Measurements from ENCODE around the gene GNPTG.

The GNPTG gene

DNA sequence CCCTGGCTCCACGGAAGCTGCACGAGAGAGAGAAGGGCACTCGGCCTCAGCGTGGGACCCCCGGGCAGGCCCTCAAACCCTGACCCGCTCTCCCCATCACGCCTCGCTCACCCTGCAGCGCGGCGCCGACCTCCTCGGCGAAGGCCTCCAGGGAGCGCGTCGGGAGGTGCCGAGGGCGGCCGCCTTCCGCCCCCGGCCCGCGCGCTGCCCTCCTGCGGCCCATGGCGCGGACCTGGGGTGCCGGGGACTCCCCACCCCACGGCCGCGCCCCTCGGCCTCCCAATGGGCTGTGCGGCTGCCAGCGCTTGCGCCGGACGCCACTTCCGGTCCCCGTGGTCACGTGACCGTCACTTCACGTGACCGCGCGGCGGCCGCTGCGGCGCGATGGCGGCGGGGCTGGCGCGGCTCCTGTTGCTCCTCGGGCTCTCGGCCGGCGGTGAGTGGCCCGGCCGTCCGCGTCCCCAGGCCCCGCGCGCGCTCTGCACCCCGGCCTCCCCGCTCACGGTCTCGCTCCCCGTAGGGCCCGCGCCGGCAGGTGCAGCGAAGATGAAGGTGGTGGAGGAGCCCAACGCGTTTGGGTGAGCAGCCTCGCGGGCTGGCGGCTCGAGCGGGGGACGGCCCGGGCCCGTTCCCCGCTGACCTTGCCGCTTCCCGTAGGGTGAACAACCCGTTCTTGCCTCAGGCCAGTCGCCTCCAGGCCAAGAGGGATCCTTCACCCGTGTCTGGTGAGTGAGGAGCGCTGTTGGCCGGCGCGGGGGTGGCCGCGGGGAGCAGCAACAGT, at the start of gene GNPTG, which contains the start of gene TSR3:
Gene GNPTG, plus strand, starts transcription at position 350 of the 781 bp plus-strand sequence. Its CDS starts 35 bp downstream, at position 385.
Gene TSR3, minus strand, starts transcription at position 297 of the 781 bp plus-strand sequence. Its CDS starts 74 bp downstream, at position 223.
- Histone ChIP-seq H3K4me1 (ENCODE audit: control insufficient read depth, insufficient read depth, low read length) (peaks cover 2% of the 10 kb centered on the region), H3K27ac (ENCODE audit: low read length) (no peak within 1 kb of the TSS), H3K4me3 (ENCODE audit: low read length) (peak within 1 kb of the TSS; percentile 98), H3K9me3 (ENCODE audit: control insufficient read depth, insufficient read depth, low read length) (no peaks in the 10 kb centered on the region), H3K36me3 (ENCODE audit: control insufficient read depth, insufficient read depth, low read length) (peaks cover 12% of the 10 kb centered on the region), H3K27me3 (ENCODE audit: control insufficient read depth, insufficient read depth, low read length) (no peaks in the 10 kb centered on the region)
- no CpG with 5 or more reads among the region's 98 CpGs for WGBS (ENCODE audit: insufficient coverage, insufficient read length)
- no peak for DNase-seq (ENCODE audit: low read depth, low spot score)

DNA sequence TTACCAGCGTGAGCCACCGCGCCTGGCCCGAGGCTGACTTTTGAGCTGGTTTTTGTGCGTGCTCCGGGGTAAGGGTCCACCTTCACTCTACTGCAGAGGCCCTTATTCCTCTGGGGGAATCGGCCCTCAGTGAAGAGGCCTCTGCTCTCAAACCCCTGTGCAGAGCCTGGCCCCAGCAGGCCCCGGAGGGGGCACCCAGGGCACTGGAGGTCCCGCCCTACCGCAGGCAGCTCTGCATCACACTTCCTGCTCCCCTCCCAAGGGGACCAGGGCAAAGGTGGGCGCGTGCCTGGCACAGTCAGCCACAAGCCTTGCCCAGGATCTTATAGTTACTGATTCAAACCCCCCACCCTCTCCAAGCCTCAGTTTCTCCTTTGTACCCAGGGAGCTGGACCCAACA, 45.9 kb upstream of the GNPTG start:
- Histone ChIP-seq H3K36me3 (ENCODE audit: control insufficient read depth, insufficient read depth, low read length) (no peaks in the 10 kb centered on the region), H3K27me3 (ENCODE audit: control insufficient read depth, insufficient read depth, low read length) (no peaks in the 10 kb centered on the region), H3K9me3 (ENCODE audit: control insufficient read depth, insufficient read depth, low read length) (no peaks in the 10 kb centered on the region), H3K4me3 (ENCODE audit: low read length) (no peak overlapping the region), H3K27ac (ENCODE audit: low read length) (no peak overlapping the region), H3K4me1 (ENCODE audit: control insufficient read depth, insufficient read depth, low read length) (peaks cover 1% of the 10 kb centered on the region; the same call in 1 of the 2 replicates)
- no CpG with 5 or more reads among the region's 12 CpGs for WGBS (ENCODE audit: insufficient coverage, insufficient read length)
- no peak for DNase-seq (ENCODE audit: low read depth, low spot score)

DNA sequence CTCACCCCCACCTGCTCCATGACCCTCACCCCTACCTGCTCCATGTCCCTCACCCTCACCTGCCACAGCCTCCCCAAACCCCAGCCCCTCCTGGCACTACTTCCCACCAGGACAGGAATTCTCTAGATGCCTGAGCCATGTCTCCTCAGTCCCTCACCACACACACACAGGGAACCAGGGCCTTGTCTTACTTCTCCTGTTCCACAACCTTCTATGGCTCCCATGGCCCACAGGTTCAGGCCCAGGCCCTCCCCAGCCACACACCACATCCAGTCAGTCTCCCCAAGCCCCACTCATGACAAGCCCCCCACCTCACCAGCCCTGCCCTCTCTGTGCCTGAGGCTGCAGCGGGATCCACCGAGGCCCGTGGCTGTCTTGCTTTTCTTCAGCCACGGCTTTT, 45.4 kb upstream of the GNPTG start:
- Histone ChIP-seq H3K36me3 (ENCODE audit: control insufficient read depth, insufficient read depth, low read length) (no peaks in the 10 kb centered on the region), H3K27ac (ENCODE audit: low read length) (no peak overlapping the region), H3K4me1 (ENCODE audit: control insufficient read depth, insufficient read depth, low read length) (peaks cover 3% of the 10 kb centered on the region; the same call in 1 of the 2 replicates), H3K27me3 (ENCODE audit: control insufficient read depth, insufficient read depth, low read length) (no peaks in the 10 kb centered on the region), H3K4me3 (ENCODE audit: low read length) (no peak overlapping the region), H3K9me3 (ENCODE audit: control insufficient read depth, insufficient read depth, low read length) (no peaks in the 10 kb centered on the region)
- no CpG with 5 or more reads among the region's 4 CpGs for WGBS (ENCODE audit: insufficient coverage, insufficient read length)
- no peak for DNase-seq (ENCODE audit: low read depth, low spot score)

DNA sequence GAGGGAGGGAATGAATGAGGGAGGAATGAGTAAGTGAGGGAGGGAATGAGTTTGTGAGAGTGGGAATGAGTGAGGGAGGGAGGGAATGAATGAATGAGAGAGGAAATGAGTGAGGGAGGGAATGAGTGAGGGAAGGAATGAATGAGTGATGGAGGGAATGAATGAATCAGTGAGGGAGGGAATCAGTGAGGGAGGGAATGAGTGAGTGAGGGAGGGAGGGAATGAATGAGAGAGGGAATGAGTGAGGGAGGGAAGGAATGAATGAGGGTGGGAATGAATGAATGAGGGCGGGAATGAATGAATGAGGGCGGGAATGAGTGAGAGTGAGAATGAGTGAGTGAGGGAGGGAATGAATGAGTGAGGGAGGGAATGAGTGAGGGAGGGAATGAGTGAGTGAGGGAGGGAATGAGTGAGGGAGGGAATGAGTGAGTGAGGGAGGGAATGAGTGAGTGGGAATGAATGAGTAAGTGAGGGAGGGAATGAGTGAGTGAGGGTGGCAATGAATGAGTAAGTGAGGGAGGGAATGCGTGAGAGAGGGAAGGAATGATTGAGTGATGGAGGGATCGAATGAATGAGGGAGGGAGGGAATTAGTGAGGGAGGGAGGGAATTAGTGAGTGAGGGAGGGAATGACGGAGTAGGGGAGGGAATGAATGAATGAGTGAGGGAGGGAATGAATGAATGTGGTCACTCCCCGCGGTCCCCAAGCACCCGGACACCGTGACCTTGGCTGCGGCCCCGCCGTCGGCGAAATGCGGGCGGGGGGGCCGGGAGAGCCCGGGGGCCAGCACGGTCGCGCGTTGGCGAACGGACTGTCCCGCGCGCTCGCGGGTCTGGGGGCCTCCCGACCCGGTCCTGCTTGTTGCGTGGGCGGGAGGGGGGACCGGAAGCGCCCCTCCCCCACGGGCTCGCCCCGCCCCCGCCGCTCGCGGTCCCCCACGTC, 43.4 kb upstream of the GNPTG start:
- WGBS (ENCODE audit: insufficient coverage, insufficient read length) = 100% methylated on average over 5 of the region's 43 CpGs

DNA sequence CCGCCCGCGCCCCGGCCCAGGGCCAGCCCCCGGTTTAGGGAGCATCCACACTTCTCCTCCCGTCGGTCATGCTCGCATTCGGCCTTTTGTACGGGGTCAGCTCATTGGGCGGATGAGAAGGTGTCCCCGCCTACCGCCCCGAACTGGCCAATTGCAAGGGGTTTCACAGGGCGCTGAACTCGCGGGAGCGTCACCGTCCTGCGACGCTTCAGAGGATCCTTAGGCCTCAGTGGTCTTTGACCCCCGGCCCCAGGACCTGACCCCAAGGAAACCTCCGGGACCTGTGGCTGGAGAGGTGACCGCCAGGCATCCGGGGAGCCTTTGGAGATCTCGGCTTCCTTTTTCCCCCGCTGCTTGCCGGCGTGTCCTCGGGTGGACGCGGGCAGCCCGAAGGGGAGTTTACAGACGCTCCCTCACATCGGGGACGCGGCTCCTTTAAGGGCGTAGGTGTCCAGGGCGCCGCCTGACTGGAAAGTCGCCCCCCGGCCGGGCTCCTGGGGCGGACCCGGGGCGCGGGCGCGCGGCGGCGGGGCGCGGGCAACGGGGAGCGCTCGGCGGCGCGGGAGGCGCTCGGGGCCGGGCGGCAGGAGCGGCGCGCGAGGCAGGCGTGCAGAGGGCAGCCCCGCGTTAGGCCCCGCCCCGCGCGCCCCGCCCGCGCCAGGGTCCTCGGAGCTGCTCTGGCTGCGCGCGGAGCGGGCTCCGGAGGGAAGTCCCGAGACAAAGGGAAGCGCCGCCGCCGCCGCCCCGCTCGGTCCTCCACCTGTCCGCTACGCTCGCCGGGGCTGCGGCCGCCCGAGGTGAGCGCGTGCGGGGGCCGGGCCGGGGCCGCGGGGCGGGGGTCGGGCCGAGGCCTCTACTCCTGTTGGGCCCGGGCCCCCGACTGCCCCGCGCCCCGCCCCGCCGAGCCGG, 42.5 kb upstream of the GNPTG start, which contains the start of gene UBE2I:
Gene UBE2I, plus strand, starts transcription at position 660 of the 909 bp plus-strand sequence. CDS start 4,395 bp downstream, outside the sequence.
- peak; percentile 89 for DNase-seq (ENCODE audit: low read depth, low spot score)
- peaks cover 4% of the 10 kb centered on the region; the same call in 1 of the 2 replicates for H3K4me1 ChIP-seq (ENCODE audit: control insufficient read depth, insufficient read depth, low read length)
- H3K27ac ChIP-seq (ENCODE audit: low read length) = no peak within 1 kb of the TSS
- no CpG with 5 or more reads among the region's 117 CpGs for WGBS (ENCODE audit: insufficient coverage, insufficient read length)
- H3K27me3 ChIP-seq (ENCODE audit: control insufficient read depth, insufficient read depth, low read length) = no peaks in the 10 kb centered on the region
- peak within 1 kb of the TSS; percentile 94 for H3K4me3 ChIP-seq (ENCODE audit: low read length)
- H3K36me3 ChIP-seq (ENCODE audit: control insufficient read depth, insufficient read depth, low read length) = peaks cover 13% of the 10 kb centered on the region
- no peaks in the 10 kb centered on the region for H3K9me3 ChIP-seq (ENCODE audit: control insufficient read depth, insufficient read depth, low read length)

More for the DNA sequence above, 43.4 kb upstream of the GNPTG start:
- H3K4me1 ChIP-seq (ENCODE audit: control insufficient read depth, insufficient read depth, low read length) = peaks cover 4% of the 10 kb centered on the region; the same call in 1 of the 2 replicates
- H3K9me3 ChIP-seq (ENCODE audit: control insufficient read depth, insufficient read depth, low read length) = no peaks in the 10 kb centered on the region
- 0 out of 2 replicates have a peak, but pooled peaks cover 4% of the 10 kb centered on the region for H3K36me3 ChIP-seq (ENCODE audit: control insufficient read depth, insufficient read depth, low read length)
- no peak for DNase-seq (ENCODE audit: low read depth, low spot score)
- H3K27ac ChIP-seq (ENCODE audit: low read length) = no peak overlapping the region
- no peaks in the 10 kb centered on the region for H3K27me3 ChIP-seq (ENCODE audit: control insufficient read depth, insufficient read depth, low read length)
- H3K4me3 ChIP-seq (ENCODE audit: low read length) = peak overlapping the region; percentile 94; the same call in 1 of the 2 replicates

DNA sequence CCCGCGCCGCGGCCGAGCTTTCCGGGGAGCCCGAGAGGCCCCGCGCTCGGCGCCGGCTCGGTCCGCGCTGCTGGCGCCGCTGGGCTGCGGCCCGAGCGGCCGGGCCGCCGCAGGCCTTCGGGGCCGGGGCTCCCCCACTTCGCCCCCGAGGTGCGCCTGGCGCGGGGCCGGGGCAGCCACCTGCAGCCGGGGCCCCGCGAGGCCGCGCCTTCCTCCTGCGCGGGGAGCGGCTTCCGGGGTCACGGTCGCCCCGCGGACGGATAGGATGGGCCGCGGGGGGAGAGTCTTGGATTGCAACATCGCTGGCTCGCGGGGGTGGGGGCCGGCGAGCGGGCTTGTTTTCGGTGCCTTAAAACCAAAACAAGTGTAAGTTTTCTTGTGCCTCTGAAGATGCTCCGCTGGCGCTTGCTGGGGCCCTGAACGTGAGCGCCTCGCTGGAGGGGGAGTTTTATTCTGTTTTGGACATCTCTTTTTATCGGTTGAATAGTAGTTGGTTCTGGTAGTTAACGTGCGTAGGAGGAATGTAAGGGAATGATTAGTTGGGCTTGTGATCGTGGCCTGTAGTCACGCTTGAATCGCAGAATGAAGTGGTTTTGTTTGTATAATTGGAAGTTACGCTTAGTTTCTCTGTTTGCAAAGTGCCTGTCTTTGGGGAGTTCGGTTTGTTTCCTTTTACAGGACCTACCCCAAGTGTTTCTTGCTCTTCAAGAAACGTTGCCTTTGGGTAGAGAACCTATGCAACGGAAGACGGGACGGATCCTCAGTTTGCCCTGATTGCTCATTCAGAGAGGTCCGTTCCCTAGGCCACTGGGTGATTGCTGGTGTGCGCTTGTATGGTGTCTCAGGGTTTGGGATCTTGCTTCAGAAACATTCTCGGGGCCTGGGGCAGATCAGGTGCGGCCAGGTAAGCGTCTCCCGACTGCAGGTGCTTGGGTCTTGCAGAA, 41.6 kb upstream of the GNPTG start:
- Histone ChIP-seq H3K4me1 (ENCODE audit: control insufficient read depth, insufficient read depth, low read length) (peaks cover 4% of the 10 kb centered on the region; the same call in 1 of the 2 replicates), H3K4me3 (ENCODE audit: low read length) (peak overlapping the region; percentile 94), H3K36me3 (ENCODE audit: control insufficient read depth, insufficient read depth, low read length) (peaks cover 22% of the 10 kb centered on the region), H3K27ac (ENCODE audit: low read length) (no peak overlapping the region), H3K27me3 (ENCODE audit: control insufficient read depth, insufficient read depth, low read length) (no peaks in the 10 kb centered on the region), H3K9me3 (ENCODE audit: control insufficient read depth, insufficient read depth, low read length) (no peaks in the 10 kb centered on the region)
- DNase-seq (ENCODE audit: low read depth, low spot score) = no peak
- WGBS (ENCODE audit: insufficient coverage, insufficient read length) = no CpG with 5 or more reads among the region's 77 CpGs

DNA sequence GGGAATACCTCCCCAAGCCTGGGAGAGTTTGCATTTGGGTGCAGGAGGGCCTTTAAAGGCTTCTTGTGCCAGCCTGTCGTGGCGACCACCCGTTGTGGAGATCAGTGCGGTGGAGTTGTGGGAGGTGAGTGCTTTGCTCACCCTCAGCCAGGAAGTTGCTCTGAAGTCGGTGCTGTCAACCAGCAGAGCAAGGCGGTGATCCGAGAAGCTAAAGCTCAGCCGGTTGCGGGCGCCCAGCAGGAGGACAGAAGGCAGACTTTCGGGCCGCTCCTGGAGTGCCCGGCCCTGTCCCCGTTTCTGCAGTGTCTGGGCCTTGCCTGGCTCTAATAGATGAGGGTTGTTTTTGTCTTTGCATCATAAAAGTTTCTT, 40.9 kb upstream of the GNPTG start:
- no CpG with 5 or more reads among the region's 14 CpGs for WGBS (ENCODE audit: insufficient coverage, insufficient read length)
- H3K9me3 ChIP-seq (ENCODE audit: control insufficient read depth, insufficient read depth, low read length) = no peaks in the 10 kb centered on the region
- DNase-seq (ENCODE audit: low read depth, low spot score) = no peak
- no peaks in the 10 kb centered on the region for H3K27me3 ChIP-seq (ENCODE audit: control insufficient read depth, insufficient read depth, low read length)
- H3K27ac ChIP-seq (ENCODE audit: low read length) = no peak overlapping the region
- H3K4me3 ChIP-seq (ENCODE audit: low read length) = peak overlapping the region; percentile 94; the same call in 1 of the 2 replicates
- H3K4me1 ChIP-seq (ENCODE audit: control insufficient read depth, insufficient read depth, low read length) = peaks cover 4% of the 10 kb centered on the region; the same call in 1 of the 2 replicates
- peaks cover 29% of the 10 kb centered on the region for H3K36me3 ChIP-seq (ENCODE audit: control insufficient read depth, insufficient read depth, low read length)

DNA sequence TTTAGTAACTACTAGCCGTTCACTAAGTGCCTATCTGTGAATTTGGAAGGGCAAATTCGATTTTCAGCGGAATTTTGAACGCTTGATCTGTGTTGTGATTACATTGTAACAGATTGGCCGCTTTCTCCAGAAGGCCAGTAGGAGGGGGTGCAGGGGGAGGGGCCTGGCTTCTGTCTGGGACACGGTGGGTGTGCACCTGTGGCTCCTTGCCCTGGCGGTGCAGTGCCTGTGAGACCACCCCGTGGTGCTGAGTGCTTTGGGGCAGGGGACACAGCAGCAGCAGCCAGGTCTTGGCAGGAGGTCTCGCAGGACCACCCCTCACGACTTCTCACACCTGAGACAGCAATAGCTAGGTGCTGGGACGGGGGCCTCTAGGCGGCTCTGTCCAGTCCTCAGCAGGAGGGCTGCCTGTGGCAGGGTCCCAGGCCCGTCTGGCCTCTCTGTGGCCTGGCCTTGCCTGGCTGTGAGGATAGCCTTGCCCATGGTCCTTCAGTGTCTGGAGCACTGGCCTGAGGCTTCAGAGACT, 40.5 kb upstream of the GNPTG start:
- no peak for DNase-seq (ENCODE audit: low read depth, low spot score)
- WGBS (ENCODE audit: insufficient coverage, insufficient read length) = no CpG with 5 or more reads among the region's 13 CpGs
- H3K36me3 ChIP-seq (ENCODE audit: control insufficient read depth, insufficient read depth, low read length) = peaks cover 33% of the 10 kb centered on the region
- peak overlapping the region; percentile 94; the same call in 1 of the 2 replicates for H3K4me3 ChIP-seq (ENCODE audit: low read length)
- H3K27ac ChIP-seq (ENCODE audit: low read length) = no peak overlapping the region
- peaks cover 4% of the 10 kb centered on the region; the same call in 1 of the 2 replicates for H3K4me1 ChIP-seq (ENCODE audit: control insufficient read depth, insufficient read depth, low read length)
- no peaks in the 10 kb centered on the region for H3K9me3 ChIP-seq (ENCODE audit: control insufficient read depth, insufficient read depth, low read length)
- no peaks in the 10 kb centered on the region for H3K27me3 ChIP-seq (ENCODE audit: control insufficient read depth, insufficient read depth, low read length)
